ENCODE data around the gene ZACN.
"Not testable (repeated sequence)": the region's sequence is repeated elsewhere in the genome, so short reads cannot be mapped to it uniquely, and the experiment has no call there.

DNA sequence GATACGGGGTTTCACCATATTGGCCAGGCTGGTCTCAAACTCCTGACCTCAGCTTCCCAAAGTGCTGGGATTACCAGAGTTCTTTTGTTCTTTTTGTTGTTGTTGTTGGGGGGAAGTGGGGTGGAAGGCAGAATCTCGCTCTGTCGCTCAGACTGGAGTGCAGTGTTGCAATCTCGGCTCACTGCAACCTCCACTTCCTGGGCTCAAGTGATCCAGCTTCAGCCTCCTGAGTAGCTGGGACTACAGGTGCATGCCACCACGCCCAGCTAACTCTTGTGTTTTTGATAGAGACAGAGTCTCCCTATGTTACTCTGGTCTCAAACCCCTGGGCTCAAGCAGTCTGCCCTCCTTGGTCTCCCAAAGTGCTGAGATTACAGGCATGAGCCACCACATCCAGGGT, 612 bp upstream of the ZACN start:
- not testable (repeated sequence) for TF ChIP-seq EZH2 (IDR thresholded peaks at IDR 0.05; ENCODE audit: insufficient read depth, poor library complexity, severe bottlenecking); EZH2phosphoT487 (IDR thresholded peaks at IDR 0.05; ENCODE audit: insufficient read depth, low read depth)

Measured in GM23248 (cell line).